HuH-7.5 (cell line): ENCODE measurements around the gene CTBP1.

Source experiments
- DNase-seq: peaks from one replicate; pipeline ENCODE4 v3.0.0; 2011; ENCODE audit warnings: low spot score

Gene CTBP1

GRCh38 chr4:1222938-1223690, 25.8 kb downstream of the CTBP1 start:
- DNase-seq: no peak

GRCh38 chr4:1222036-1222789, 26.7 kb downstream of the CTBP1 start:
- no peak for DNase-seq

- no peak for DNase-seq
Observed at GRCh38 chr4:1221155-1221870, 27.6 kb downstream of the CTBP1 start.

- DNase-seq: no peak
Observed at GRCh38 chr4:1220566-1220965, 28.4 kb downstream of the CTBP1 start.

GRCh38 chr4:1219566-1219950, 29.4 kb downstream of the CTBP1 start:
- no peak for DNase-seq

- no peak for DNase-seq
Observed at GRCh38 chr4:1218634-1219565, 30.0 kb downstream of the CTBP1 start.

GRCh38 chr4:1217366-1217765, 31.6 kb downstream of the CTBP1 start:
- no peak for DNase-seq

GRCh38 chr4:1216869-1217294, 32.0 kb downstream of the CTBP1 start:
- no peak for DNase-seq

GRCh38 chr4:1216076-1216614, 32.8 kb downstream of the CTBP1 start:
- no peak for DNase-seq

- DNase-seq: no peak
Observed at GRCh38 chr4:1215141-1216075, 33.5 kb downstream of the CTBP1 start.

- no peak for DNase-seq
Observed at GRCh38 chr4:1214101-1215095, 34.5 kb downstream of the CTBP1 start.

GRCh38 chr4:1213336-1213995, 35.5 kb downstream of the CTBP1 start:
- no peak for DNase-seq

- DNase-seq: no peak
Observed at GRCh38 chr4:1212546-1213335, 36.2 kb downstream of the CTBP1 start.

GRCh38 chr4:1211891-1212545, 36.9 kb downstream of the CTBP1 start:
- no peak for DNase-seq

- DNase-seq: no peak
Observed at GRCh38 chr4:1211371-1211770, 37.6 kb downstream of the CTBP1 start.

- no peak for DNase-seq
Observed at GRCh38 chr4:1210971-1211370, 38.0 kb downstream of the CTBP1 start.

- no peak for DNase-seq
Observed at GRCh38 chr4:1210241-1210841, 38.6 kb downstream of the CTBP1 start.
